ENCODE results near the gene ALKBH7. TPM values are rescaled to one million over a fixed set of nuclear protein-coding genes. Genes with fewer than 3 reads are reported as not detected.
A peak's percentile ranks its signal among the peaks of the same experiment; 100 is the strongest.

ALKBH7 gene
- total and polyA plus RNA-seq, 2 of the 13 experiments (the other 11 are each of a cell fraction or from before 2014, with no cell fraction given), result 29.6 to 45.9 TPM

DNA sequence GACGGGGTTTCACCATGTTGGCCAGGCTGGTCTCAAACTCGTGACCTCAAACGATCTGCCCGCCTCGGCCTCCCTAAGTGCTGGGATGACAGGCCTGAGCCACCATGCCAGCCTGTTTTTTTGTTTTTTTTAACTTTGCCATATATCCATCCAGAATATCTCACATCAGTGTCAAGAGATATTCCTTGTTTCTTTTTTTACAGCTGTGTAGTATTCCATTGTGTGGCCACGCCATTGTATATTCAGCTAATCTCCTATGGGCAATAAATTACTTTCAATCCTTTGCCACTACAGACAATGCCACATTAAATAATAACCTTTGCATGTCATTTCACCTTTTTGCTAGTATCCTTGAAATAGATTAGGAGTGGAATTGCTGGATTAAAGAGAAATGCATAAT, 36.8 kb downstream of the ALKBH7 start:
- H3K4me1 ChIP-seq (ENCODE audit: insufficient read depth, low read length), result no peaks in the 10 kb centered on the region
- no peak overlapping the region for H3K9ac ChIP-seq (ENCODE audit: insufficient read depth, low read depth, low read length)
- ChIA-PET CTCF (ENCODE audit: low intra/inter-chr PET ratio, low total read pairs) (no interaction called here), POLR2A (interaction anchor here (2.0 kb wide), 1 partner anchor 15 kb away, joined by 5 read pairs; the partner anchor contains the start of gene KHSRP)
- H3K4me3 ChIP-seq (replicated peaks in 1 of 3; ENCODE audit: insufficient read depth in 1 of 3, low read depth in 2 of 3, low read length in 3 of 3), result no peak overlapping the region
- WGBS (ENCODE audit: low lambda C conversion rate), result 67% methylated on average over 6 of the region's 6 CpGs
- BruUV-seq (replicated peaks), result no TSS peak
- no peak for DNase-seq (ENCODE audit: low spot score)
- H4K20me1 ChIP-seq (ENCODE audit: insufficient read depth, low read length), result peaks cover 7% of the 10 kb centered on the region; the same call in 1 of the 2 replicates
- H2AFZ ChIP-seq (ENCODE audit: low read length), result no peak overlapping the region
- in situ Hi-C loops (cut with HindIII; ENCODE audit: extremely low pct_ligation_motif_present, low pct_unique_long_range_greater_than_20kb) (no loop called here), intact Hi-C loops (cut with micrococcal nuclease; ENCODE audit: unreplicated experiment) (no loop called here)
- no peaks in the 10 kb centered on the region for H3K9me3 ChIP-seq (ENCODE audit: low read length)
- H3K27me3 ChIP-seq (ENCODE audit: control insufficient read depth in 1 of 2, insufficient read depth in 2 of 2, low read length in 2 of 2), result no peaks in the 10 kb centered on the region
- TF ChIP-seq NFRKB (IDR thresholded peaks at IDR 0.05) (no peak), ZNF264 (CRISPR knock-in tag; IDR thresholded peaks at IDR 0.05) (no peak), DR1 (CRISPR knock-in tag; IDR thresholded peaks at IDR 0.05) (no peak)
- TF ChIP-seq, protein P1, sequence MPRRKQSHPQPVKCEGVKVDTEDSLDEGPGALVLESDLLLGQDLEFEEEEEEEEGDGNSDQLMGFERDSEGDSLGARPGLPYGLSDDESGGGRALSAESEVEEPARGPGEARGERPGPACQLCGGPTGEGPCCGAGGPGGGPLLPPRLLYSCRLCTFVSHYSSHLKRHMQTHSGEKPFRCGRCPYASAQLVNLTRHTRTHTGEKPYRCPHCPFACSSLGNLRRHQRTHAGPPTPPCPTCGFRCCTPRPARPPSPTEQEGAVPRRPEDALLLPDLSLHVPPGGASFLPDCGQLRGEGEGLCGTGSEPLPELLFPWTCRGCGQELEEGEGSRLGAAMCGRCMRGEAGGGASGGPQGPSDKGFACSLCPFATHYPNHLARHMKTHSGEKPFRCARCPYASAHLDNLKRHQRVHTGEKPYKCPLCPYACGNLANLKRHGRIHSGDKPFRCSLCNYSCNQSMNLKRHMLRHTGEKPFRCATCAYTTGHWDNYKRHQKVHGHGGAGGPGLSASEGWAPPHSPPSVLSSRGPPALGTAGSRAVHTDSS (CRISPR knock-in tag; conservative IDR thresholded peaks at IDR 0.05), result no peak
- TF ChIP-seq, protein P2, sequence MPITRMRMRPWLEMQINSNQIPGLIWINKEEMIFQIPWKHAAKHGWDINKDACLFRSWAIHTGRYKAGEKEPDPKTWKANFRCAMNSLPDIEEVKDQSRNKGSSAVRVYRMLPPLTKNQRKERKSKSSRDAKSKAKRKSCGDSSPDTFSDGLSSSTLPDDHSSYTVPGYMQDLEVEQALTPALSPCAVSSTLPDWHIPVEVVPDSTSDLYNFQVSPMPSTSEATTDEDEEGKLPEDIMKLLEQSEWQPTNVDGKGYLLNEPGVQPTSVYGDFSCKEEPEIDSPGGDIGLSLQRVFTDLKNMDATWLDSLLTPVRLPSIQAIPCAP (CRISPR knock-in tag; IDR thresholded peaks at IDR 0.05; ENCODE audit: low read depth), result no peak
- H3K27ac ChIP-seq (ENCODE audit: extremely low read length, insufficient read depth, low read length), result no peak overlapping the region
- peaks cover 3 to 6% of the 10 kb centered on the region in 2 experiments; a peak in 4 of 5 replicates for H3K36me3 ChIP-seq (replicated peaks in 1 of 2; ENCODE audit: control insufficient read depth in 1 of 2, insufficient read depth in 2 of 2, low read length in 2 of 2)
- FAIRE-seq, result no peak
- no peak overlapping the region for H3K4me2 ChIP-seq (ENCODE audit: low read depth, low read length)
- no peak for ATAC-seq
- H3K79me2 ChIP-seq (ENCODE audit: insufficient read depth, low read length), result no peaks in the 10 kb centered on the region

DNA sequence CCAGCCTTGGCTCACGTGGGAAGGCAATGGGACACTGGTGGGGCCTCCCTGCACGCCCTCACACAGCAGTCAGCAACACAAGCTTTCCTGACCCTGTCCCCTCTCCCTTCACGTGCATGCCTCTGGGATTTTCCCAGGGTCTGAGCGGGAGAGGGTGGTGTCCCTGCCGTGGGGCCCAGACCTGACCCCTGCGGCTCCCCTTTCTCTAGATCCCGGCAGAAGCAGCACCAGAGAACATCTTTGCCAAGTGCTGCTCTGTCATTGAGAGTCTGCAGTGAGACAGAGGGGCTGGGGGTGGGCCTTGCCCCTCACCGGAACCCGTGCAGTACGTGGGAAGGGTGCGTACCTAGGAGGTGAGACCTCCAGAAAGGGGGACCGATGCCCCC, 39.5 kb downstream of the ALKBH7 start:
- H2AFZ ChIP-seq (ENCODE audit: low read length), result no peak overlapping the region
- ChIA-PET POLR2A (interaction anchor here (1.7 kb wide), 1 partner anchor 13 kb away, joined by 4 read pairs; the partner anchor contains the start of gene KHSRP), CTCF (ENCODE audit: low intra/inter-chr PET ratio, low total read pairs) (no interaction called here)
- no peak overlapping the region for H3K27ac ChIP-seq (ENCODE audit: extremely low read length, insufficient read depth, low read length)
- no peaks in the 10 kb centered on the region for H3K4me1 ChIP-seq (ENCODE audit: insufficient read depth, low read length)
- H3K4me3 ChIP-seq (replicated peaks in 1 of 3; ENCODE audit: insufficient read depth in 1 of 3, low read depth in 2 of 3, low read length in 3 of 3), result no peak overlapping the region
- 82% methylated on average over 6 of the region's 12 CpGs for WGBS (ENCODE audit: low lambda C conversion rate)
- H3K4me2 ChIP-seq (ENCODE audit: low read depth, low read length), result no peak overlapping the region
- H3K36me3 ChIP-seq (replicated peaks in 1 of 2; ENCODE audit: control insufficient read depth in 1 of 2, insufficient read depth in 2 of 2, low read length in 2 of 2), result peaks cover 14 to 33% of the 10 kb centered on the region in 2 experiments; a peak in 4 of 5 replicates
- H4K20me1 ChIP-seq (ENCODE audit: insufficient read depth, low read length), result peaks cover 7% of the 10 kb centered on the region; the same call in 1 of the 2 replicates
- no peaks in the 10 kb centered on the region for H3K27me3 ChIP-seq (ENCODE audit: control insufficient read depth in 1 of 2, insufficient read depth in 2 of 2, low read length in 2 of 2)
- ATAC-seq (peak; percentile 41), DNase-seq (ENCODE audit: low spot score) (no peak), FAIRE-seq (no peak)
- intact Hi-C loops (cut with micrococcal nuclease; ENCODE audit: unreplicated experiment), result no loop called here
- in situ Hi-C loops (cut with HindIII; ENCODE audit: extremely low pct_ligation_motif_present, low pct_unique_long_range_greater_than_20kb), result no loop called here
- BruUV-seq (replicated peaks), result no TSS peak
- H3K9ac ChIP-seq (ENCODE audit: insufficient read depth, low read depth, low read length), result no peak overlapping the region
- no peaks in the 10 kb centered on the region for H3K79me2 ChIP-seq (ENCODE audit: insufficient read depth, low read length)
- H3K9me3 ChIP-seq (ENCODE audit: low read length), result no peaks in the 10 kb centered on the region
- 0 out of 2 replicates have a peak, but pooled peaks have one; percentile 15 for TF ChIP-seq SIN3A (IDR thresholded peaks at IDR 0.05; ENCODE audit: borderline replicate concordance, low read depth, low read length)
- TF ChIP-seq MBNL3 (CRISPR knock-in tag; conservative IDR thresholded peaks at IDR 0.05), result no peak
- TF ChIP-seq, protein P3, sequence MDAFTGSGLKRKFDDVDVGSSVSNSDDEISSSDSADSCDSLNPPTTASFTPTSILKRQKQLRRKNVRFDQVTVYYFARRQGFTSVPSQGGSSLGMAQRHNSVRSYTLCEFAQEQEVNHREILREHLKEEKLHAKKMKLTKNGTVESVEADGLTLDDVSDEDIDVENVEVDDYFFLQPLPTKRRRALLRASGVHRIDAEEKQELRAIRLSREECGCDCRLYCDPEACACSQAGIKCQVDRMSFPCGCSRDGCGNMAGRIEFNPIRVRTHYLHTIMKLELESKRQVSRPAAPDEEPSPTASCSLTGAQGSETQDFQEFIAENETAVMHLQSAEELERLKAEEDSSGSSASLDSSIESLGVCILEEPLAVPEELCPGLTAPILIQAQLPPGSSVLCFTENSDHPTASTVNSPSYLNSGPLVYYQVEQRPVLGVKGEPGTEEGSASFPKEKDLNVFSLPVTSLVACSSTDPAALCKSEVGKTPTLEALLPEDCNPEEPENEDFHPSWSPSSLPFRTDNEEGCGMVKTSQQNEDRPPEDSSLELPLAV (CRISPR knock-in tag; conservative IDR thresholded peaks at IDR 0.05; ENCODE audit: low read depth), result no peak
- no peak for TF ChIP-seq ZNF354B (CRISPR knock-in tag; IDR thresholded peaks at IDR 0.05)
- TF ChIP-seq ZFP62 (CRISPR knock-in tag; IDR thresholded peaks at IDR 0.05), result no peak
- TF ChIP-seq, protein P4, sequence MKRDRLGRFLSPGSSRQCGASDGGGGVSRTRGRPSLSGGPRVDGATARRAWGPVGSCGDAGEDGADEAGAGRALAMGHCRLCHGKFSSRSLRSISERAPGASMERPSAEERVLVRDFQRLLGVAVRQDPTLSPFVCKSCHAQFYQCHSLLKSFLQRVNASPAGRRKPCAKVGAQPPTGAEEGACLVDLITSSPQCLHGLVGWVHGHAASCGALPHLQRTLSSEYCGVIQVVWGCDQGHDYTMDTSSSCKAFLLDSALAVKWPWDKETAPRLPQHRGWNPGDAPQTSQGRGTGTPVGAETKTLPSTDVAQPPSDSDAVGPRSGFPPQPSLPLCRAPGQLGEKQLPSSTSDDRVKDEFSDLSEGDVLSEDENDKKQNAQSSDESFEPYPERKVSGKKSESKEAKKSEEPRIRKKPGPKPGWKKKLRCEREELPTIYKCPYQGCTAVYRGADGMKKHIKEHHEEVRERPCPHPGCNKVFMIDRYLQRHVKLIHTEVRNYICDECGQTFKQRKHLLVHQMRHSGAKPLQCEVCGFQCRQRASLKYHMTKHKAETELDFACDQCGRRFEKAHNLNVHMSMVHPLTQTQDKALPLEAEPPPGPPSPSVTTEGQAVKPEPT (CRISPR knock-in tag; IDR thresholded peaks at IDR 0.05; ENCODE audit: low read depth), result no peak
- TF ChIP-seq, protein P5, sequence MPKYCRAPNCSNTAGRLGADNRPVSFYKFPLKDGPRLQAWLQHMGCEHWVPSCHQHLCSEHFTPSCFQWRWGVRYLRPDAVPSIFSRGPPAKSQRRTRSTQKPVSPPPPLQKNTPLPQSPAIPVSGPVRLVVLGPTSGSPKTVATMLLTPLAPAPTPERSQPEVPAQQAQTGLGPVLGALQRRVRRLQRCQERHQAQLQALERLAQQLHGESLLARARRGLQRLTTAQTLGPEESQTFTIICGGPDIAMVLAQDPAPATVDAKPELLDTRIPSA (CRISPR knock-in tag; IDR thresholded peaks at IDR 0.05; ENCODE audit: borderline replicate concordance), result no peak
